Inflammatory macrophage (primary cell): ENCODE results near the gene ZNF266.

ENCODE experiments used
- DNase-seq, 2 donors: peaks; one replicate each; pipeline ENCODE4 v3.0.0-alpha.2; 2020 to 2022
- total RNA-seq, 18 experiments: gene quantifications; one replicate each; lab custom pipeline; 2026; ENCODE audit warnings: mixed read lengths in 6 of 18, inconsistent platforms in 2 of 18; lab: John Stamatoyannopoulos, UW

The ZNF266 gene
- 15.2 to 42.7 (median 31.1) reads per million in 18 experiments for total RNA-seq

GRCh38 chr19:9435279-9436268 lies at the start of gene ZNF266:
TSS of gene ZNF266 (minus strand) at chr19:9435573. CDS start at chr19:9420089, 15,484 bp downstream.
- peak; percentile 92 to 95 for DNase-seq

DNA sequence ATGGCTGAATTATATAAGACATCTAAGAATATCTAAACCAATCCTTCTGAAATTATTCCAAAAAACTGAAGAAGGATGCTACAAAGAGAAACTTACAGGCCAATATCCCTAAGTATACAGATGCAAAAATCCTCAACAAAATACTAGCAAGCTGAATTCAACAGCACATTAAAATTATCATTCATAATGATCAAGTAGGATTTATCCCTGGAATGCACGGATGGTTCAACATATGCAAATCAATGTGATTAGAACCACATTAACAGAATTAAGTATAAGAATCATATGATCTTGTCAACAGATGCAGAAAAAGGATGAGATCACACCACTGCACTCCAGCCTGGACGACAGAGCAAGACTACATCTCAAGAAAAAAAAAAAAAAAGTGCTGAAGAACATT lies 49.8 kb upstream of the ZNF266 start:
- no peak for DNase-seq

- DNase-seq: no peak
Measured at GRCh38 chr19:9474975-9475374, 39.6 kb upstream of the ZNF266 start.

DNA sequence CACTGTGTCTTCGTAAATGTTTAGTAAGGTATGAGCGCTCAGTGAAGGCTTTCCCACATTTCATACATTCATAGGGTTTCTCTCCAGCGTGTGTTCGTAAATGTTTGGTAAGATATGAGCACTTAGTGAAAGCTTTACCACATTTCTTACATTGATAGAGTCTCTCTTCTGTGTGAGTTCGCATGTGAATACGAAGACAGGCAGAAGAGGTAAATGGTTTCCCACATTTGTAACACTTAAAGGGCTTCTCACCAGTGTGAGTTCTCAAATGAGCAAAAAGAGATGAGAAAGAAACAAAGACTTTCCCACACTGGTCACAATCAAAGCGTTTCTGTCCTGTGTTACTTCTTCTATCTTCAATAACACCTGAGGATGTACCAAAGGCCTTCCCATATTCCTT lies 31.8 kb upstream of the ZNF266 start:
- no peak for DNase-seq

DNA sequence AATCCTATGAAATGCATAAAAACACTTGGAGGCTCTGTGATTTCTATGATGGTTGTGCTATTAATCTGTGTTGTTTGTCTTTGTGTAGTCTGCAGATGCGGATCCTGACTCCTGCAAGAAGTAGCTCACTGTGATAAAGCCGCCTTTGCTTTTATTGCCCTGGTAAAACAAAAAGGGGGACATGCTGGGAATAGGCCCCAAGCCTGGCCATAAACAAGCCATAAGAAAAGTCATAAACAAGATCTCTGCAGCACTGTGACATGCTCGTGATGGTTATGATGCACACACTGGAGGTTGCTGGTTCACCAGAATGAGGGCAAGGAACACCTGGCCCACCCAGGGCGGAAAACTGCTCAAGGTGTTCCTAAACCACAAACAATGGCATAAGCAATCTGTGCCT lies 26.6 kb upstream of the ZNF266 start:
- DNase-seq: no peak

DNA sequence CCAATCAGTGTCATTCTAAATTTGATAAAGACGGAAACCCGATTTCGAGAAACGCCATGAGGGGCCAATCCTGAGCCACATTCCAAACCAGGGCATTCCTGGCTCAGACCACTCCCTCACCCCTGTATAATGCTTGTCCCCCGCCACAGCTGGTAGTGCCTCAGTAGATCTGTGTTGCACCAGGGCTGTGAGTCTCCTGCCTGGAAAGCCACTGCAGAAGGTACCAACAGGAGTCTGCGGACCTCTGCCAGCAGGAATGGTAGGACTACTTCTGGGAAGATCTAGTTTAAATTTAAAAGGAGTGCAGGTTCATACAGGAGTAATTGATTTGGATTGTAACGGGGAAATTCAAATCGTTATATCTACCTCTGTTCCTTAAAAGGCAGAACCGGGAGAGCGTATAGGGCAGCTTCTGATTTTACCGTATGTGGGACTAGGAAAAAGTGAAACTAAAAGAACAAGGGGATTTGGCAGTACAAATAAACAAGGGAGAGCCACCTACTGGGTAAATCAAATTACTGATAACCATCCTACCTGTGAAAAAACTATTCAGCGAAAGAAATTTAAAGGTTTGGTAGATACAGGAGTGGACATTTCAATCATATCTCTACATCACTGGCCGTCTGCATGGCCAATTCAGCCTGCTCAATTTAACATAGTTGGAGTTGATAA lies 20.8 kb upstream of the ZNF266 start:
- no peak for DNase-seq

GRCh38 chr19:9453953-9454352 lies 18.6 kb upstream of the ZNF266 start:
- DNase-seq: no peak

DNA sequence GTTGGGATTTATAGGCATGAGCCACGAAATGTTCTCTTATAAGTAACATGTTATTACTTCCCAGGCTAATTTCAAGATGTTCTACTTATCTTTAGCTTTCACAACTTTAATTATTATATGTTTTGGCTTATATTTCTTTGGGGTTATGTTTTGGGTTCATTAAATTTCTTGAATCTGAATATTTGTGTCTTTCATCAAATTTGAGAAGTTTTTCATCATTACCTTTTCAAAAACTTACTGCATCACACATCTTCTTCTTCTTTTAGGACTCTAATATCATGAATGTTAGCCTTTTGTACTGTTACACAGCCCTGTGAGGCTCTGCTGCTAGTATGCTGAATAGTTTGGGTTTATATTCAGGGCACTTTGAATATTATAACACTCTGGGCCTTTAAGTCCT lies 9.7 kb upstream of the ZNF266 start:
- no peak for DNase-seq

DNA sequence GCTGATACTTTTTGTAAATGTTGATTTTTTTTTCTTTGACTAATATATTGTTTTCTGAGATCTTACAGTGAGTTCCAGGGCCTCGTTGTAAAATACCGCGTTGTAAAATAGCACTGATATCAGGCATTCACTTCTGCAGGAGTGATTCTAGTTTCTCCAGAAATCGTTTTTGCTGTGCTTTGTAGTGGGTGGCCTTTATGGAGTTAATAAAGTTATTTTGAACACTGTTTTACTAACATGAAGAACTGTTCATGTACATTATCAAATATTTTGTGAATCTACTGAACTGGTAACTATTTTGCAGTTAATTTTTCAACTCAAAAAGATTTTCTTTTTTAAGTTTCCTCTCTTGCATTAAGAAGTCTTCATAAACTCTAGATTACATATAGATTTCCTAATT lies 985 bp upstream of the ZNF266 start:
- no peak for DNase-seq

- DNase-seq: peak; percentile 10 to 36
Measured at GRCh38 chr19:9431475-9431874, 3.9 kb downstream of the ZNF266 start.

DNA sequence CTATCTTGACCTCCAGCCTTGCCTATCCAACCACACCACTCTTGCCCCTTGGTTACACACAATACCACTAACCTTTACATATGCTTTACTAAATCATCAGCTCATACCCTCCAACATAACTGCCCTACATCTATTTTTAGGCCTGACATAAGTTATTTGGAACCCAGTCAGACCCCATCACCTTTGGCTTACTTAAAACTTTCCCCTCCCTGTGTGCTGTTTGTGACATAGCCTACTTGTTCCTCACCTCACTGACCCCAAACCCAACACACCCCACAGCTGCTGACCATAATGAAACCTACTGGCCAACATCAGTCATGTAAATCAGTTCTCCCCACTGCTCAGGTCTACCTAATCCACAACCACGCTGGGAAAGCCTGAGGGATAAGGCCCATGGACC lies 4.9 kb downstream of the ZNF266 start:
- no peak for DNase-seq

DNA sequence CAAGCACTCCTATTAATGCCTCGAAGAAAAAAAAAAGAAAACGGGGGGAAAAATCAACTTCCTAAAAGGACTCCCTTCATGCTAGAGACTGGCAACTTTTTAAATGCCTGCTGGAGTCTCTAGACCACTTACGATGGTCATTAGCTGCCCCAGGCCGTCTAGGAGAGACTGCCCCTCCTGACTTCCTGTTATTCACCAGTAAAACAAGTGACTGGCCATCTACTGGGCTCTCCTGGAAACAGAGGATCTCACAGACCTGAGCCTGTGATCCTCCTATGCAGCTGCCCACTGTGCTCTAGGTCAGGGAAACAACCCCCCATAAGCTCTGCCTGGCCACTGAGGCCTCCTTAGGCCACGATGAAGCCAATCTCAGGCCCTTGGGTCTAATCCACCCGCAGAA lies 7.4 kb downstream of the ZNF266 start:
- no peak for DNase-seq

GRCh38 chr19:9413240-9413954 lies 22.0 kb downstream of the ZNF266 start:
- DNase-seq: no peak

- no peak for DNase-seq
Measured at GRCh38 chr19:9407827-9408226, 27.5 kb downstream of the ZNF266 start.

DNA sequence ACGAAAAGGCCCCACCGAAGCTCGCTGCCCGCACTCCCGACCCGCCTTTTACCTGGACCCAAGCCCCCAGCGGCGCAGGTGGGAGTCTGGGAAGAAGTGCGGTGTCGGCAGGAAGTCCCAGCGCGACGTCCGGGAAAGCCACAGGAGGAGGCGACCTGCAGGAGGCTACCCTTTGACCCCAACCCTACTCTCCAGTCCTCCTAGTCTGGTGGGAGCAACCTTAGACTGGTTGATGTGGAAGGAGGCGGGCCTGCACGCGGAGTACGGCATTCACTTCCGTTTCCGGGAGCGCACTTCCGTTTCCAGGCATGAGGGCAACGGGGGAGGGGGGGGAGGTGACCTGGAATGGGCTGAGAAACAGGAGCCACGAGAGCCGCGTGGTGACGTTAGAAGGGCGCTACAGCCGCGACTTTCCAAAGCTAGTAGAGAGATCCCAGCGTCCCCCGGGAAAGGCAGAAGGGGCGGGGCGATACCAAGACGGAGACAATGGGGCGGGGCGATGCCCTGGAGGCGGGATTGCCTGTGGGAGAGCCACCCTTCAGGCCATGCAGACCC lies 28.5 kb downstream of the ZNF266 start:
- peak; percentile 24 to 49 for DNase-seq

GRCh38 chr19:9381361-9381785 lies 54.0 kb downstream of the ZNF266 start:
- no peak for DNase-seq

- DNase-seq: no peak
Measured at GRCh38 chr19:9370738-9371619, 64.4 kb downstream of the ZNF266 start.

GRCh38 chr19:9362905-9363304 lies 72.5 kb downstream of the ZNF266 start, which contains the start of gene ZNF177:
TSS of gene ZNF177 (plus strand) at chr19:9363013. CDS start at chr19:9378312, 15,299 bp downstream.
- DNase-seq: no peak
